GM19035 (cell line): Measurements from ENCODE around the gene PPP1R14B.

Source experiments
- ATAC-seq: cut with Tn5 transposase; IDR thresholded peaks from one replicate; pipeline ENCODE4 v1.9.1; 2021; ENCODE audit not compliant: unreplicated experiment

PPP1R14B gene

GRCh38 chr11:64232182-64232966 is 14.4 kb downstream of the PPP1R14B start:
- no peak for ATAC-seq

DNA sequence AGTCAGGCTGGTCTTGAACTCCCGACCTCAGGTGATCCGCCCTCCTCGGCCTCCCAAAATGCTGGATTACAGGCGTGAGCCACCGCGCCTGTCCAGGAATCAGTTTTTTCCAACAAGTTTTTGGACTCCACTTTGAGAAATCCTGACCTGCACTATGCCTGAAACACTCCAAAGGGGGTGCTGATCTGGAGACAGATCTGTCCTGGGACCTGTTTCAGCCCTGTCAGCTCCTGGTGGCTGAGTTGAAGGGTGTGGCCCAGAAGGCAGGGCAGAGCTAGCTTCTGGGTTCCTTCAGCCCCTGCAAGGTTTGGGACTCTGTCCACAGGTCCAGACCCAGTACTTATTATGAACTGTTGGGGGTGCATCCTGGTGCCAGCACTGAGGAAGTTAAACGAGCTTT is 15.2 kb downstream of the PPP1R14B start:
- no peak for ATAC-seq

DNA sequence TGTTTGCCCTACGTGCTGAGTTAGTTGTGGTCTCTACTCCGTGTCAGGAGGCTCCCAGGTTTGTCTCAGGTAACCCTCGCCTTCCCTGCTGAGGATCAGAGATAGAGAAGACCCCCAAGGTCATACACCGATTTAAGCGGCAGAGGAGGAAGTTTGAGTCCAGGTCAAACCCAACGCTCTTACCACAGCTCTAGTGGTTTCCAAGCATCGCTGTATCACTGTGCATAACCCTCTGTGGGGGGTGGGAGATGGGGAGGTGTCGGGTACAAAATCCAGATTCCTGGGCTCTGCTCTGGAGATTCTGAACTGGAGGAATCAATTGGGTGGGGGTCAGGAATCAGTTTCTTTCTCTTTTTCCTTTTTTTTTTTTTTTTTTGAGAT is 15.8 kb downstream of the PPP1R14B start:
- no peak for ATAC-seq

- peak; percentile 50 for ATAC-seq
Measured at GRCh38 chr11:64230171-64230984, 16.4 kb downstream of the PPP1R14B start, which contains the start of gene DNAJC4. DNAJC4 (plus strand) TSS chr11:64230548; CDS start chr11:64230855, 307 bp downstream.

GRCh38 chr11:64229744-64230170 is 17.0 kb downstream of the PPP1R14B start:
- no peak for ATAC-seq

GRCh38 chr11:64229090-64229743 is 17.5 kb downstream of the PPP1R14B start:
- no peak for ATAC-seq

- ATAC-seq, result no peak
Measured at GRCh38 chr11:64227405-64227956, 19.3 kb downstream of the PPP1R14B start.

DNA sequence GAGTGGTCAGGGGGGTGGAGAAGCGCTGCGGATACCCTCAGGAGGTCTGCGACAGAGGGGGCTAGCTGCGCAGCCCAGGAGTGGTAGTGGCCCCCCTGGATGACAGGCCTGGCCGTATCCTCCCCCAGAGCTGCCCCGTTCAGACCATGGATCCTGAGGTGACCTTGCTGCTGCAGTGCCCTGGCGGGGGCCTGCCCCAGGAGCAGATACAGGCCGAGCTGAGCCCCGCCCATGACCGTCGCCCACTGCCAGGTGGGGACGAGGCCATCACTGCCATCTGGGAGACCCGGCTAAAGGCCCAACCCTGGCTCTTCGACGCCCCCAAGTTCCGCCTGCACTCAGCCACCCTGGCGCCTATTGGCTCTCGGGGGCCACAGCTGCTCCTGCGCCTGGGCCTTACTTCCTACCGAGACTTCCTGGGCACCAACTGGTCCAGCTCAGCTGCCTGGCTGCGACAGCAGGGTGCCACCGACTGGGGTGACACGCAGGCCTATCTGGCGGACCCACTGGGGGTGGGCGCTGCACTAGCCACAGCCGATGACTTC is 20.2 kb downstream of the PPP1R14B start:
- peak; percentile 32 for ATAC-seq

DNA sequence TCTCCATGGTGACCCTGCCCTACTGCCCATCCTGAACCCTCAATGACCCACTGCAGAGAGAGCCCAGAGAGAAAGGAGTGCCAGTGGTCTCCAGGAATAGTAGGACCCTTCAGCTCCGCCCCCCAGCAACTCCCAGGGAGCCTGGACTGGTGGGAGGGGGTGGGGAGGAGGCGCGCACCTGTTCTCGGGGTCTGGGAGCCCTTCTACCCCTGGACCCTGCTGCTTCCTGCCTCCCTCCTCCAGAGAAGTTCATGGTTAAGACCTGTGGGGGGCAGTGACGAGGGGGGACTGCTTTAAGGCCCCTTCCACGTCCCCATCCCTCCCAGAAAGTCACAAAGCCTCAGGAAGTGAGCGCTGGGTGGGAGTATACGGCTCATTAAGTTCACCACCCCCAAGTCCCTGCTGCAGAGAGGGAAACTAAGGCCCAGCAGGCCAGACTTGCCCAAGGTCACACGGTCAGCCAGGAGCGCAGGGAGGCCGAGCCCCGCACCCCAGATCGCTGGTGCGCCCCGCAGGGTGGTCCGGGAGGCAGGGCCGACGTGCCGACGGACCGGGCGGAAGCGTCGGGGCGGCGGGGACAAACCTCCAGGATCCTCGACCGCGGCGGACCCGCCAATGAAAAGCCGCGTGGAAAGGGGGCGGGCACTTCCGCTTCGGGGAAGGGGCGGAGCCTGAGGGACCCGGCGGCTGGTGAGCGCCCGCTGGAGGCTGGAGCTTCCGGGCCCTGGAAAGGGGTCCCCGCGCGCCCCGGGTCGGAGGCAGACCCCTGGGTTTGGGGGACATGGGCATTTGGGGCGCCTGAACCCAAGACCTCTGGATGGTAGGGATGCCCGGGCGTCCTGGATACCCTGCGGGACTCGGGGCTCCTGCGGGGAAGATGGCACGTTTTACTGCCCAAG is 20.9 kb downstream of the PPP1R14B start, which contains the start of the genes NUDT22 and TRPT1:
NUDT22 (plus strand) TSS at position 667 of the 899 bp plus-strand sequence. CDS start 379 bp downstream, outside the sequence.
TRPT1 (minus strand) TSS at position 579 of the 899 bp plus-strand sequence; CDS start at position 253, 326 bp downstream.
- ATAC-seq, result peak; percentile 40

- ATAC-seq, result no peak
Measured at GRCh38 chr11:64224891-64225607, 21.7 kb downstream of the PPP1R14B start.

GRCh38 chr11:64224151-64224890 is 22.4 kb downstream of the PPP1R14B start:
- ATAC-seq, result no peak

DNA sequence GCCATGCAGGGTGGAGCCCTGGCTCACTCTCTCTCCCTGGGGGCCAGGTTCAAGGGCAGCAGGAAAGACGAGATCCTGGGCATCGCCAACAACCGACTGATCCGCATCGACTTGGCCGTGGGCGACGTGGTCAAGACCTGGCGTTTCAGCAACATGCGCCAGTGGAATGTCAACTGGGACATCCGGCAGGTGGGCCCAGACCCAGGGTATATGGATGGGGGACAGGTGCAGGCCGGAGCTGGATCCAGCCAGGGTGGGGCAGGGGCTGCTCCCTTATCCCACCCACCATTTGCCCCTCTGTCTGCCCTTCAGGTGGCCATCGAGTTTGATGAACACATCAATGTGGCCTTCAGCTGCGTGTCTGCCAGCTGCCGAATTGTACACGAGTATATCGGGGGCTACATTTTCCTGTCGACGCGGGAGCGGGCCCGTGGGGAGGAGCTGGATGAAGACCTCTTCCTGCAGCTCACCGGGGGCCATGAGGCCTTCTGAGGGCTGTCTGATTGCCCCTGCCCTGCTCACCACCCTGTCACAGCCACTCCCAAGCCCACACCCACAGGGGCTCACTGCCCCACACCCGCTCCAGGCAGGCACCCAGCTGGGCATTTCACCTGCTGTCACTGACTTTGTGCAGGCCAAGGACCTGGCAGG is 23.6 kb downstream of the PPP1R14B start:
- ATAC-seq, result no peak

DNA sequence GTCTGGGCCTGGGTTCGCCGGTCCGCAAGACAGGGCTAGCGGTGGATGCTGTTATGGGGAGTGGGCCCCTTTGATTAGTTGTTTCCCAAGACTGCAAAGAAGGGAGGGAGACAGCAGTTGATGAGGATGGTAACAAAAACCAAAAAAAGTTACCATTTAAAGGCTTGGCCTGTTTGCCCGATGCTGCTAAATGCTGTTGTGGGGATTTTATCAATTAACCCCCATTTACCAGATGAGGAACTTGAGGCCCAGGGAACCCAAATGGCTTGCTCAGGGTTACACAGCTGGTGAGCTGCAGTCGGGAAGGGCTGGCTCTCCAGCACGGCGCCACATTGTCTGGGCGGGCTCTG is 24.1 kb downstream of the PPP1R14B start:
- ATAC-seq, result no peak

DNA sequence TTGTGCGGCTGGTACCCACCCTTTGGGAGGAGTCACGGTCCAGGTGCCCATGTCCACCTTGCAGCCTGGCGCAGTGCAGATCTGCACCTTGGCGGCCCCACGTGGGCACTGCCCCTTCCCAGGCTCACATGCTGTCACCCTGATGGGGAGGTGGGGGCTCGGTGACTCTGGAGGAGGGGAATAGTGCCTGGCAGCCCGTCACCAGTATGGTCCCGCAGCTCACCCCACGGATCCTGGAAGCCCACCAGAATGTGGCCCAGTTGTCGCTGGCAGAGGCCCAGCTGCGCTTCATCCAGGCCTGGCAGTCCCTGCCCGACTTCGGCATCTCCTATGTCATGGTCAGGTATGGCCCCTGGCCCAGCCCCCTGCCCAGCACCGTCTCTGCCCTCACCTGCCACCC is 25.9 kb downstream of the PPP1R14B start:
- no peak for ATAC-seq

GRCh38 chr11:64220271-64220670 is 26.5 kb downstream of the PPP1R14B start:
- no peak for ATAC-seq

GRCh38 chr11:64219755-64220154 is 27.0 kb downstream of the PPP1R14B start:
- no peak for ATAC-seq

DNA sequence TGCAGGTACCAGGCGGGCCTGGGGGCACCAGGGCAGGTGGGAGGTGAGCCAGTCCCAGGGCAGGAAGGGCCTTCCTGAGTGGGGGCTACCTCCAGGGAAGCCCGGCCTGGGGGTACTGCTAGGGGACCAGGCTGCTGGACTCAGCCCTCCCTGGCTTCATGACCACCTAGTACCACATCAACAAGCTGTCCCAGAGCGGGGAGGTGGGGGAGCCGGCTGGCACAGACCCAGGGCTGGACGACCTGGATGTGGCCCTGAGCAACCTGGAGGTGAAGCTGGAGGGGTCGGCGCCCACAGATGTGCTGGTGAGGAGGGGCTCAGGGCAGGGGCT is 27.4 kb downstream of the PPP1R14B start:
- no peak for ATAC-seq
